ENCODE data around the gene TMEM91. TPM values are rescaled to one million over a fixed set of nuclear protein-coding genes. Genes with fewer than 3 reads are reported as not detected.
"Not testable (repeated sequence)": the region's sequence is repeated elsewhere in the genome, so short reads cannot be mapped to it uniquely, and the experiment has no call there.

The TMEM91 gene
- total RNA-seq, 1 donor from 2014 or later = 9.2 TPM

DNA sequence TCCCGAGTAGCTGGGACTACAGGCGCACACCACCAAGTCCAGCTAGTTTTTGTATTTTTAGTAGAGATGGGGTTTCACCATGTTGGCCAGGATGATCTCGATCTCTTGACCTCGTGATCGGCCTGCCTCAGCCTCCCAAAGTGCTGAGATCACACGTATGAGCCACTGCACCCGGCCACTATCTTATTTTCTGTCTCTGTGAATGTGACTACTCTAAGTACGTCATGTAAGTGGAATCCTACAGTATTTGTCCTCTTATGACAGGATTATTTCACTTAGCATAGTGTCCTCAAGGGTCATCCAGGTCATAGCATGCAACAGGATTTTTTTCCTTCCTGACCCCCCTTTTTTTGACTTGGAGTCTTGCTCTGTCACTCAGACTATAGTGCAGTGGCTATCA is 4.8 kb upstream of the TMEM91 start:
- TF ChIP-seq, protein P1, sequence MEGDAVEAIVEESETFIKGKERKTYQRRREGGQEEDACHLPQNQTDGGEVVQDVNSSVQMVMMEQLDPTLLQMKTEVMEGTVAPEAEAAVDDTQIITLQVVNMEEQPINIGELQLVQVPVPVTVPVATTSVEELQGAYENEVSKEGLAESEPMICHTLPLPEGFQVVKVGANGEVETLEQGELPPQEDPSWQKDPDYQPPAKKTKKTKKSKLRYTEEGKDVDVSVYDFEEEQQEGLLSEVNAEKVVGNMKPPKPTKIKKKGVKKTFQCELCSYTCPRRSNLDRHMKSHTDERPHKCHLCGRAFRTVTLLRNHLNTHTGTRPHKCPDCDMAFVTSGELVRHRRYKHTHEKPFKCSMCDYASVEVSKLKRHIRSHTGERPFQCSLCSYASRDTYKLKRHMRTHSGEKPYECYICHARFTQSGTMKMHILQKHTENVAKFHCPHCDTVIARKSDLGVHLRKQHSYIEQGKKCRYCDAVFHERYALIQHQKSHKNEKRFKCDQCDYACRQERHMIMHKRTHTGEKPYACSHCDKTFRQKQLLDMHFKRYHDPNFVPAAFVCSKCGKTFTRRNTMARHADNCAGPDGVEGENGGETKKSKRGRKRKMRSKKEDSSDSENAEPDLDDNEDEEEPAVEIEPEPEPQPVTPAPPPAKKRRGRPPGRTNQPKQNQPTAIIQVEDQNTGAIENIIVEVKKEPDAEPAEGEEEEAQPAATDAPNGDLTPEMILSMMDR (IDR thresholded peaks at IDR 0.05) = no peak
- H3K4me3 Mint-ChIP-seq (ENCODE audit: unreplicated experiment) = no peak overlapping the region
- peaks cover 23% of the 10 kb centered on the region for H3K4me1 Mint-ChIP-seq (ENCODE audit: unreplicated experiment)
- H3K9me3 Mint-ChIP-seq (ENCODE audit: unreplicated experiment) = no peaks in the 10 kb centered on the region
- DNase-seq (ENCODE audit: extremely low spot score, unreplicated experiment) = no peak
- no peaks in the 10 kb centered on the region for H3K36me3 Mint-ChIP-seq (ENCODE audit: unreplicated experiment)
- no peak overlapping the region for H3K27ac Mint-ChIP-seq (ENCODE audit: unreplicated experiment)
- H3K27me3 Mint-ChIP-seq (ENCODE audit: unreplicated experiment) = no peaks in the 10 kb centered on the region

DNA sequence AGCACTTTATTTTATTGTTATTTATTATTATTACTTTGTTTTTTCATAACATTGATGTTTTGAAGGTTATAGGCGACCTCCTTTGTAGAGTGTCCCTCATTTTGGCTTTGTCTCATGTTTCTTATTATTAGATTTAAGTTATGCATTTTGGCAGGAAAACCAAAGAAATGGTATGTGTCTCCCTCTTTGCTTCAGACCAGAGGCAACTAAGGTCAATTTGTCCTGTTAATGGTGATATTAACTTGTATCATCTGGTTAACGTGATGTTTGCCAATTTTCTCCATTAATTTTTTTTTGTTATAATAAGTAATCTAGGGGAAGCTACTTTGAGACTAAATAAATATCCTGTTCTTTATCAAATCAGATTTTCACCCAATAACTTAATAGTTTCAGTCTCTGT is 3.8 kb upstream of the TMEM91 start:
- H3K4me1 Mint-ChIP-seq (ENCODE audit: unreplicated experiment) = peaks cover 29% of the 10 kb centered on the region
- H3K36me3 Mint-ChIP-seq (ENCODE audit: unreplicated experiment) = no peaks in the 10 kb centered on the region
- TF ChIP-seq, protein P1 (IDR thresholded peaks at IDR 0.05) = no peak
- no peak overlapping the region for H3K27ac Mint-ChIP-seq (ENCODE audit: unreplicated experiment)
- H3K9me3 Mint-ChIP-seq (ENCODE audit: unreplicated experiment) = no peaks in the 10 kb centered on the region
- no peak for DNase-seq (ENCODE audit: extremely low spot score, unreplicated experiment)
- H3K27me3 Mint-ChIP-seq (ENCODE audit: unreplicated experiment) = no peaks in the 10 kb centered on the region
- no peak overlapping the region for H3K4me3 Mint-ChIP-seq (ENCODE audit: unreplicated experiment)

DNA sequence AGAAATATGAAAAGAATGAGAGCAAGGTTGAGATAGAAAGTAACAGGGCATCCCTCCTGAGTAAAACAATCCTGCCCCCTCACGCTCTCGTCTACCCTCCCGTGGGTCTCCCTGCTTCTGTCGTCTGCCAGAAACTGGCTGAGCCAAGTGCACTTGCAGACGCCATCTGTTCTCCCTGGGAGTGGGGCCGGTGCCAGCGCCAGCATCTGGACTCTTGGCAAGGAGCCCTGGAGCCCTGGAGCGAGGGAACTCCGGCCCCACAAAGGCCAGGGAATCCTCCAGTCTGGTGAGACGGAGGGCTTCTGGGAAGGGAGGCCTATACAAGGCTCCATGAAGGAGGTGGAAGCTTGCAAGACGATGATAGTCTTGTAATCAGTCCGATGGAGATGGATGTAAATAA is 2.3 kb upstream of the TMEM91 start:
- DNase-seq (ENCODE audit: extremely low spot score, unreplicated experiment) = peak; percentile 97
- no peak overlapping the region for H3K4me3 Mint-ChIP-seq (ENCODE audit: unreplicated experiment)

DNA sequence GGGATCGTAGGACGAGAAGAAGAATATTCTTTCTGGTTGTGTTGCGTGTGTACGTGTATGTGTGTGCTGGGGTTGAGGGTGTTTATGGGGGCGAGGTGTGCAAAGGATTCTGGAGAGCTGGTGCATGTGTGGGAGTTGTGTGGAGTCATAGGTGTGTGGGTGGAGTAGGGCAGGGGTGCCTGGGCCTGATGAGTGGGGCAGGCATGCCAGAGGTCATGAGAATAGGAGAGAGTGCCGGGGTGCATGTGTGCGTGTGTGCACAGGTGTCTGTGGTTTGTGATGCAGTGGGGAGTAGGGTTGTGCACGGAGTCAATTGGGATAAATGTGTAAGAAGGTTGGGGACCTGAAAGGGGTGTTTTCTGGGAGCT is 649 bp downstream of the TMEM91 start:
- Mint-ChIP-seq H3K36me3 (ENCODE audit: unreplicated experiment) (peaks cover 1% of the 10 kb centered on the region), H3K9me3 (ENCODE audit: unreplicated experiment) (no peaks in the 10 kb centered on the region), H3K27ac (ENCODE audit: unreplicated experiment) (no peak overlapping the region), H3K27me3 (ENCODE audit: unreplicated experiment) (no peaks in the 10 kb centered on the region), H3K4me1 (ENCODE audit: unreplicated experiment) (peaks cover 23% of the 10 kb centered on the region), H3K4me3 (ENCODE audit: unreplicated experiment) (peak overlapping the region; percentile 56)
- DNase-seq (ENCODE audit: extremely low spot score, unreplicated experiment) = no peak
- TF ChIP-seq, protein P1 (IDR thresholded peaks at IDR 0.05) = no peak

More for the DNA sequence above, 2.3 kb upstream of the TMEM91 start:
- H3K27me3 Mint-ChIP-seq (ENCODE audit: unreplicated experiment) = no peaks in the 10 kb centered on the region
- H3K27ac Mint-ChIP-seq (ENCODE audit: unreplicated experiment) = peak overlapping the region; percentile 53
- no peaks in the 10 kb centered on the region for H3K9me3 Mint-ChIP-seq (ENCODE audit: unreplicated experiment)
- H3K36me3 Mint-ChIP-seq (ENCODE audit: unreplicated experiment) = peaks cover 1% of the 10 kb centered on the region
- TF ChIP-seq, protein P1 (IDR thresholded peaks at IDR 0.05) = no peak
- peaks cover 23% of the 10 kb centered on the region for H3K4me1 Mint-ChIP-seq (ENCODE audit: unreplicated experiment)

DNA sequence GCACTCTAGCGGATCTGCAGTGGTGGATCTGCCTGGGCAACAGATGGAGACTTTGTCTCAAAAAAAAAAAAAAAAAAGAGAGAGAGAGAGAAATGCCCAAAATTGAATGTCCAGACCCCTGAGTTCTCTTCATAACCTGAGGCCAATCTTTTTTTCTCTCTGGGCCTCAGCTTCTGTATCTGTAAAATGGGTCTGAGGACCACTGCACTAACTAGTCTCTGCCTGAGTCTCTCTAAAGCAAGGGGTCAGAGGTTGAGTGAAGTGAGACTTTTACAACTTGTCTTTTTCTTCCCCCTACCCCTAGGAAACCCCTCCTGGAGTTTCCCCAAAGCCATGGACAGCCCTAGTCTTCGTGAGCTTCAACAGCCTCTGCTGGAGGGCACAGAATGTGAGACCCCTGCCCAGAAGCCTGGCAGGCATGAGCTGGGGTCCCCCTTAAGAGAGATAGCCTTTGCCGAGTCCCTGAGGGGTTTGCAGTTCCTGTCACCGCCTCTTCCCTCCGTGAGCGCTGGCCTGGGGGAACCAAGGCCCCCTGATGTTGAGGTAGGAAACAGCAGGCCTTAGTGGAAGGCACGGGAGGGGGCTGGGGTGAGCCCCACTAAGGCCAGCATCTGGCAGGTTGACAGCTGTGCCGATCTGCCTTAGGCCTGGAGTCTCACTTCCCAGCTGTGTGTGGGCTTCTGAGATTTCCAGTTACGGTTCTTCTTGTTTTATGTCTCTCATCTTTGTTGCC is 1.8 kb downstream of the TMEM91 start:
- Mint-ChIP-seq H3K36me3 (ENCODE audit: unreplicated experiment) (peaks cover 1% of the 10 kb centered on the region), H3K9me3 (ENCODE audit: unreplicated experiment) (no peaks in the 10 kb centered on the region), H3K4me3 (ENCODE audit: unreplicated experiment) (no peak overlapping the region), H3K4me1 (ENCODE audit: unreplicated experiment) (peaks cover 21% of the 10 kb centered on the region), H3K27me3 (ENCODE audit: unreplicated experiment) (no peaks in the 10 kb centered on the region), H3K27ac (ENCODE audit: unreplicated experiment) (no peak overlapping the region)
- TF ChIP-seq, protein P1 (IDR thresholded peaks at IDR 0.05) = no peak
- no peak for DNase-seq (ENCODE audit: extremely low spot score, unreplicated experiment)

DNA sequence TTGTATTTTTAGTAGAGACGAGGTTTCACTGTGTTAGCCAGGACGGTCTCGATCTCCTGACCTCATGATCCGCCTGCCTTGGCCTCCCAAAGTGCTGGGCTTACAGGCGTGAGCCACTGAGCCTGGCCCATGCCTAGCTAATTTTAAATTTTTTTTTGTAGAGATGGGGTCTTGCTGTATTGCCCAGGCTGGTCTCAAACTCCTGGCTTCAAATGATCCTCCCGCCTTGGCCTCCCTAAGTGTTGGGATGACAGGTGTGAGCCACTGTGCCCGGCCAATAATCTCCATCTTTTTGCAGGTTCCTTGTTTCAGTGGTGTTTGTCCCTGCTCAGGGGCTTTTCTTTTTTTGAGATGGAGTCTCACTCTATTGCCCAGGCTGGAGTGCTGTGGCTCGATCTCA is 5.2 kb downstream of the TMEM91 start:
- DNase-seq (ENCODE audit: extremely low spot score, unreplicated experiment); H3K27ac Mint-ChIP-seq (ENCODE audit: unreplicated experiment); H3K9me3 Mint-ChIP-seq (ENCODE audit: unreplicated experiment); H3K4me3 Mint-ChIP-seq (ENCODE audit: unreplicated experiment); H3K36me3 Mint-ChIP-seq (ENCODE audit: unreplicated experiment); H3K27me3 Mint-ChIP-seq (ENCODE audit: unreplicated experiment); H3K4me1 Mint-ChIP-seq (ENCODE audit: unreplicated experiment): not testable (repeated sequence)
